GM10266 (cell line): Measurements from ENCODE around the gene TSPAN9.

ENCODE experiments used
- DNase-seq: peaks from one replicate; pipeline ENCODE4 v3.0.0; 2012; ENCODE audit errors: extremely low spot score
- TF ChIP-seq, protein P1 (sequence below): IDR thresholded peaks from 2 replicates; pipeline ENCODE4 v1.5.1; 2012; ENCODE audit warnings: mild to moderate bottlenecking, low read depth; ENCODE audit not compliant: control insufficient read depth, insufficient read depth; ENCODE audit errors: missing control alignments

The TSPAN9 gene

DNA sequence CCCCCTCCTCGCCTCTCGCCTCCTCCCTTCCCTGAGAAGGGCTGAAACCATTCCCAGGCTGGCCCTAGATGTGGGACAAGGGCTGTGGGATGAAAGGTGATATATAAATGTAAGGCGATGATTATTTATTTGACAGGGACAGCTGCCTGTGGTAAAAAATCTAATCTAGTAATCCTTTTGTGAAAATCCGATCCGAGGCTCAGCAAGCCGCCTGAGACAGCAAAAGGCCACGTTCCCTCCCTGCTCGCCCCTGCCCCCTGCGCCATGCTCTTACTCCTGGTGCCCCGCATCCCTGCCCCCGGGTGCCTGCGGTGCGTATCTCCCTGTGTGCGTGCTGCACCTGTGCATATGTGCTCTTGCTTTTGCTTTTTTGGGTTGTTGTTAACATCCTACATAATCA lies 65.2 kb downstream of the TSPAN9 start:
- TF ChIP-seq, protein P1, sequence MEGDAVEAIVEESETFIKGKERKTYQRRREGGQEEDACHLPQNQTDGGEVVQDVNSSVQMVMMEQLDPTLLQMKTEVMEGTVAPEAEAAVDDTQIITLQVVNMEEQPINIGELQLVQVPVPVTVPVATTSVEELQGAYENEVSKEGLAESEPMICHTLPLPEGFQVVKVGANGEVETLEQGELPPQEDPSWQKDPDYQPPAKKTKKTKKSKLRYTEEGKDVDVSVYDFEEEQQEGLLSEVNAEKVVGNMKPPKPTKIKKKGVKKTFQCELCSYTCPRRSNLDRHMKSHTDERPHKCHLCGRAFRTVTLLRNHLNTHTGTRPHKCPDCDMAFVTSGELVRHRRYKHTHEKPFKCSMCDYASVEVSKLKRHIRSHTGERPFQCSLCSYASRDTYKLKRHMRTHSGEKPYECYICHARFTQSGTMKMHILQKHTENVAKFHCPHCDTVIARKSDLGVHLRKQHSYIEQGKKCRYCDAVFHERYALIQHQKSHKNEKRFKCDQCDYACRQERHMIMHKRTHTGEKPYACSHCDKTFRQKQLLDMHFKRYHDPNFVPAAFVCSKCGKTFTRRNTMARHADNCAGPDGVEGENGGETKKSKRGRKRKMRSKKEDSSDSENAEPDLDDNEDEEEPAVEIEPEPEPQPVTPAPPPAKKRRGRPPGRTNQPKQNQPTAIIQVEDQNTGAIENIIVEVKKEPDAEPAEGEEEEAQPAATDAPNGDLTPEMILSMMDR: no peak
- no peak for DNase-seq

- TF ChIP-seq, protein P1: no peak
- no peak for DNase-seq
These were observed 67.3 kb downstream of the TSPAN9 start for GRCh38 chr12:3144495-3144894.

GRCh38 chr12:3145033-3145432 lies 67.9 kb downstream of the TSPAN9 start:
- no peak for DNase-seq
- TF ChIP-seq, protein P1: no peak

DNA sequence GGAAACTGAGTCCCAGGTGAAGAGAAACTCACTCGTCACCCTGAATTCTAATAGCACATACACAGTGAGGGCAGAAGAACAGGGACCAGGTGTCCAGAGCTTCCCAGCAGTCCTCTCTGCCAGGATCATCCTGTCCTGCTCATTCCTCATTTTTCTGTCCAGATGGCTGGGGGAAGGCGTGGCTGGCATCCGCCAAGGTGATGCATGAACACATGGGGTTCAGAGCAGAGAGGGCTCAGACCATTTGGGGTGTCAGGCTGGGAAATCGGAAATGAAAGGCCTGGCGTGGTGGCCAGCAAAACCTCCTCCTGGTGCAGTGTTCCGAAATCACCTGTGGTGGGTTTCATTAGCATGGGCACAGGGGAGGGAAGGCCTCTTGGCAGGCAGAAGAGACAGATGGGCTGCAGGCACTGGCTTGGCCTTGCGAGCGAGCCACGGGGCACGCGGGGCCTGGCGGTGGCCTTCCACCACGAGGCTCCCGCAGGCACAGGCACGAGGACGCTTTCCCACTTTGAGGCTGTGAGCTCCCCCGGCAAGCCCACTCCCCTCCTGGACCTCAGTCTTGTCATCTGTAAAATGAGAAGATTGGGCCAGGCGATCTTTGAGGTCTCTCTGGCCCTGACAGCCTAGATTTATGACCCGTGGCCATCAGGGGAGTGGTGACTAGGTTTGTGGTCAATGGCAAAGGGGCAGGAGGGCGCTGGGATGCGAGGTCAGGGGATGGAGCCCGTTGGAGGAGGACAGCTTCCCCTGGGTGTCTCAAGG lies 68.5 kb downstream of the TSPAN9 start:
- no peak for DNase-seq
- TF ChIP-seq, protein P1: no peak

DNA sequence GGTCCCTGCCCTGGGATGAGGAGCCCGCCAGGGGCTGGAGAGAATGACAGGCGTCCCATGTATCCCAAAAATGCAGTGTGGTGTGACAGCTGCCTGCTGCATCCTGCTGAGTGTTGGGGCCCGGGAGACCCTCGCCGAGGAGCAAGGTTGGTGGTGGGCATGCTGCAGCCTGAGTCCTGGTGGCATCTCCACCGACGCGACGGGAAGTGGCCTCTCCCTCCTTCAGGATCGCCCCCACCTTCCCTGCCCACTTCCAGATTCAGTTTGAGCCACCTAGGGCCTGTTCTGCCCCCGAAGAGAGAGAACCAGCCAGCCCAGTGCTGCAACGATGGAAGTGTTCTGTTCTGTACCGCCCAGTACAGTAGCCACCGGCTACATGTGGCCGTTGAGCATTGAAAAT lies 70.1 kb downstream of the TSPAN9 start:
- TF ChIP-seq, protein P1: no peak

GRCh38 chr12:3148366-3149000 lies 71.3 kb downstream of the TSPAN9 start:
- TF ChIP-seq, protein P1: no peak
- no peak for DNase-seq

More for the DNA sequence above, 70.1 kb downstream of the TSPAN9 start:
- DNase-seq: no peak
